A673 (cell line): ENCODE data around the gene SYN1. TPM values are rescaled to one million over a fixed set of nuclear protein-coding genes. Genes with fewer than 3 reads are reported as not detected.

Experiments used
- BruUV-seq: library from RNA; stranded (reverse); fragments of 400-500 nt; replicated peaks from 2 replicates; lab custom pipeline; 2021; lab: Mats Ljungman, UMichigan
- CTCF ChIA-PET: fragments of 300-600 bp; sonication (Branson Sonifier 250); formaldehyde crosslinking; loops from one replicate; lab custom pipeline; 2022; ENCODE audit warnings: antibody characterized with exemption; lab: Charles Lee
- POLR2A ChIA-PET: fragments of 300-600 bp; sonication (Branson Sonifier 250); formaldehyde crosslinking; loops from one replicate; lab custom pipeline; 2022; ENCODE audit warnings: antibody characterized with exemption; ENCODE audit not compliant: low non-redundant PET; lab: Charles Lee
- DNase-seq: peaks from one replicate; pipeline ENCODE4 v3.0.0-alpha.2; 2015; ENCODE audit warnings: low spot score
- H3K27ac ChIP-seq: fragments of 200-600 bp; sonication (generic); 2 replicates; pipeline ENCODE4 v1.5.1; 2016; ENCODE audit warnings: mixed run types, low read depth, mild to moderate bottlenecking, mixed read lengths, antibody characterized with exemption, low read length; ENCODE audit not compliant: poor library complexity, severe bottlenecking
- H3K27me3 ChIP-seq: fragments of 200-600 bp; sonication (generic); replicated peaks from 2 replicates; pipeline ENCODE4 v1.6.1; 2017; ENCODE audit warnings: mixed run types, low read depth, mild to moderate bottlenecking, mixed read lengths, antibody characterized with exemption, low read length; ENCODE audit not compliant: insufficient read depth, poor library complexity
- H3K36me3 ChIP-seq: fragments of 200-600 bp; sonication (generic); 2 replicates; pipeline ENCODE4 v1.6.1; 2016; ENCODE audit warnings: mixed run types, mild to moderate bottlenecking, mixed read lengths, antibody characterized with exemption, low read length; ENCODE audit not compliant: insufficient read depth, poor library complexity, severe bottlenecking
- H3K4me1 ChIP-seq: fragments of 200-600 bp; sonication (generic); 2 replicates; pipeline ENCODE4 v1.6.1; 2017; ENCODE audit warnings: mixed run types, mild to moderate bottlenecking, mixed read lengths, antibody characterized with exemption, low read length; ENCODE audit not compliant: insufficient read depth, poor library complexity, severe bottlenecking
- H3K4me3 ChIP-seq: fragments of 200-600 bp; sonication (generic); 2 replicates; pipeline ENCODE4 v1.5.1; 2016; ENCODE audit warnings: low read depth, mixed run types, mild to moderate bottlenecking, mixed read lengths, low read length; ENCODE audit not compliant: poor library complexity, severe bottlenecking
- H3K9me3 ChIP-seq: fragments of 200-600 bp; sonication (generic); 2 replicates; pipeline ENCODE4 v1.6.1; 2016; ENCODE audit warnings: mixed run types, low read depth, mild to moderate bottlenecking, mixed read lengths, antibody characterized with exemption, low read length; ENCODE audit not compliant: poor library complexity, severe bottlenecking
- EZH2 ChIP-seq: fragments of 200-600 bp; sonication (generic); IDR thresholded peaks from 2 replicates; pipeline ENCODE4 v1.6.1; 2017; ENCODE audit warnings: borderline replicate concordance, low read depth, mild to moderate bottlenecking, mixed read lengths, antibody characterized with exemption, low read length; ENCODE audit not compliant: poor library complexity, severe bottlenecking
- intact Hi-C: fragments of 100-400 bp; cut with micrococcal nuclease; formaldehyde crosslinking; loops from one replicate; pipeline ENCODE4 v1.10.0; 2022; ENCODE audit not compliant: unreplicated experiment
- total RNA-seq: library from RNA; stranded (reverse); gene quantifications from 2 replicates; pipeline ENCODE4 v1.2.3, GENCODE V29; 2021
- TF ChIP-seq, protein P1 (sequence below): fragments of 300-800, 200-600 bp; sonication (generic); conservative IDR thresholded peaks from 2 replicates; pipeline ENCODE4 v1.5.1; 2017; ENCODE audit warnings: low read depth, mild to moderate bottlenecking, antibody characterized with exemption, low read length, moderate library complexity, mixed read lengths

SYN1 gene
- total RNA-seq, 1 experiment from 2014 or later, result 9.2 TPM

GRCh38 chrX:47621851-47622250 is 2.2 kb upstream of the SYN1 start:
- BruUV-seq, result no TSS peak
- no peaks in the 10 kb centered on the region for H3K4me1 ChIP-seq
- H3K27ac ChIP-seq, result no peak overlapping the region
- no peak for DNase-seq
- H3K4me3 ChIP-seq, result no peak overlapping the region
- no peaks in the 10 kb centered on the region for H3K9me3 ChIP-seq
- H3K27me3 ChIP-seq, result no peaks in the 10 kb centered on the region
- intact Hi-C loops, result no loop called here
- TF ChIP-seq EZH2, result no peak
- TF ChIP-seq, protein P1, sequence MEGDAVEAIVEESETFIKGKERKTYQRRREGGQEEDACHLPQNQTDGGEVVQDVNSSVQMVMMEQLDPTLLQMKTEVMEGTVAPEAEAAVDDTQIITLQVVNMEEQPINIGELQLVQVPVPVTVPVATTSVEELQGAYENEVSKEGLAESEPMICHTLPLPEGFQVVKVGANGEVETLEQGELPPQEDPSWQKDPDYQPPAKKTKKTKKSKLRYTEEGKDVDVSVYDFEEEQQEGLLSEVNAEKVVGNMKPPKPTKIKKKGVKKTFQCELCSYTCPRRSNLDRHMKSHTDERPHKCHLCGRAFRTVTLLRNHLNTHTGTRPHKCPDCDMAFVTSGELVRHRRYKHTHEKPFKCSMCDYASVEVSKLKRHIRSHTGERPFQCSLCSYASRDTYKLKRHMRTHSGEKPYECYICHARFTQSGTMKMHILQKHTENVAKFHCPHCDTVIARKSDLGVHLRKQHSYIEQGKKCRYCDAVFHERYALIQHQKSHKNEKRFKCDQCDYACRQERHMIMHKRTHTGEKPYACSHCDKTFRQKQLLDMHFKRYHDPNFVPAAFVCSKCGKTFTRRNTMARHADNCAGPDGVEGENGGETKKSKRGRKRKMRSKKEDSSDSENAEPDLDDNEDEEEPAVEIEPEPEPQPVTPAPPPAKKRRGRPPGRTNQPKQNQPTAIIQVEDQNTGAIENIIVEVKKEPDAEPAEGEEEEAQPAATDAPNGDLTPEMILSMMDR, result no peak
- CTCF ChIA-PET, result no interaction called here
- POLR2A ChIA-PET, result no interaction called here
- H3K36me3 ChIP-seq, result no peaks in the 10 kb centered on the region

GRCh38 chrX:47620303-47620685 is 637 bp upstream of the SYN1 start:
- Histone ChIP-seq H3K4me1 (no peaks in the 10 kb centered on the region), H3K36me3 (no peaks in the 10 kb centered on the region), H3K27ac (no peak overlapping the region), H3K27me3 (no peaks in the 10 kb centered on the region), H3K9me3 (no peaks in the 10 kb centered on the region), H3K4me3 (no peak overlapping the region)
- intact Hi-C loops, result no loop called here
- ChIA-PET POLR2A (no interaction called here), CTCF (no interaction called here)
- TF ChIP-seq EZH2, result no peak
- TF ChIP-seq, protein P1, result no peak
- no peak for DNase-seq
- BruUV-seq, result no TSS peak

DNA sequence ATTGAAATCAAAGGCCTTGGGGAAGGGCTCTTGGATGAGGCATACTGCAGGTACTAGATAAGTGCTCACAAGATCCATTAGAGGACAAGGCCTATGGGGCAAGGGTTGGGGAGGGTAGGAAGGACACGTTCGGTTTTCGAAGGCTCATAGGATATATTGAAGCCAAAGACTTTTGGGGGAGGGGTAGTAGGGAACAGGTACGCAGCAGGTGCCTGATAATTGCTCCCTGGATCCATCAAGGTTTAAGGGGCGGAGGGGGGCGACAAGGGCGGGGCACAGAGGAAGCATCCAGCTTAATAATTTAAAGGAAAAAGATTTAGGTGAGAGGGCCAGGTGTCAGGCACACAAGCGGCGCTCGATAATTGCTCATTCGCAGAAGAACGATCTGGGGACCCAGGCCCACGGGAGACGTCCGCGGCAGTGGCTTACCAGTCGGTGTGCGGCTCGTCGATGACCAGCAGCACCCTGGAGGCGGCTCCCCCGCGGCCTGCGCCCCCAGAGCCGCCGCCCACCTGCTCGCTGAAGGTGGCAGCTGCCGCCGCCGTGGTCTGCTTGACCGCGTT is 653 bp downstream of the SYN1 start:
- Histone ChIP-seq H3K4me1 (no peaks in the 10 kb centered on the region), H3K27ac (no peak overlapping the region), H3K27me3 (no peaks in the 10 kb centered on the region), H3K4me3 (peak overlapping the region; percentile 35), H3K9me3 (no peaks in the 10 kb centered on the region), H3K36me3 (no peaks in the 10 kb centered on the region)
- no peak for TF ChIP-seq EZH2
- TF ChIP-seq, protein P1, result no peak
- intact Hi-C loops, result no loop called here
- CTCF ChIA-PET, result no interaction called here
- no TSS peak for BruUV-seq
- POLR2A ChIA-PET, result no interaction called here
- no peak for DNase-seq
